Hematopoietic multipotent progenitor cell (in vitro differentiated cells): ENCODE results near the gene DHCR7. TPM values are rescaled to one million over a fixed set of nuclear protein-coding genes. Genes with fewer than 3 reads are reported as not detected.

Experiments
- DNase-seq, 3 donors: peaks; one replicate each; pipeline ENCODE4 v3.0.0-alpha.2; 2011 to 2015; ENCODE audit warnings: low read depth in 2 of 3, low spot score in 2 of 3
- total RNA-seq: library from RNA; depleted of rRNA; stranded (reverse); fragments of >200 nt; gene quantifications from one replicate; pipeline ENCODE4 v1.2.3, GENCODE V29; 2012

DHCR7 gene
- total RNA-seq, 1 donor = 40.9 TPM

DNA sequence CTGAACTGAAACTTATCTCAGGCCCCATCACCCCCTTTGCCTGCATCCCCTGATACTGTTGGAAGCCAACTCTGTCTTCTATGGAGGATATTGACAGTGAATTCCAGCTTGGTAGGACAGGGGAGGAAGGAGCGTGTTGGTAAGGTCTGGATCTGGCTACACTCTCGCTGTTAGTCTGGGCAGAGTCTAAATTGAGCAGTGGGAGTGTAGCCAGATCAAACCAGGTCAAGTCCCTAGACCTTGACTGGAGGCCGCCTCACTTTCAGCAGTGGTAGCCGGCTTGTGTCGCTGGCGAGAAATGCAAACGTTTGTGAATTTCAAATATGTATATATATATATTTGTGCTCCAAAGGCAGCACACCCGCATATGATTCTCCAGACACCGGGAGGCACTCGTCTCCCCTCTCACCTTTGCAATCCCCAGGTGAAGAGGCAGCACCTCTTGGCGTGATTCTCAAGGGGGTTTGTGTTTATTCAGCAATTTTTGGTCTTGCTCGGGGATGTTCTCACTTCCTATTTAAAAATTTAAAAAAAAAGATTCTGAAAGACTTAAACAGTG, 26.7 kb downstream of the DHCR7 start:
- DNase-seq = no peak

- peak in 2 of 3 donors; percentile 14 to 28 for DNase-seq
Measured at GRCh38 chr11:71420455-71421241, 27.5 kb downstream of the DHCR7 start.

DNA sequence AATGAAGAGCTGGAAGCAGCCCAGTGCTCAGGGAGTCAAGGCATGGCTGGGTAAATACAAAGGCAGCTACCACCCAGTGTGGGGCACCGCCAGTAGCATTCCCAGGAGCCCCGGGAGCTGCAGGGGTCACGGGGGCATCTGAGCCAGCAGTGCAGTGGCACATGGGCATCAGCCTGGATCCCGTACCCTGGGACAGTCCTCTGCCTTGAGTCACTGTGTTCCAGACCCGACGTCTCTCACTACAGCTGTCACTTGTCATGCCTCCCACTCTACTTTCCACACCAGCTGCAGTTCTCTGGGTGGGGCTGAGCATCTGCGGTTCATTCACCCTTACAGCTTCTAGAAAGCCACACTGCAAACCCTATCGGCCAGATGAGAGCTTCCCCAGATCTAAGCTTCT, 29.6 kb downstream of the DHCR7 start:
- DNase-seq = no peak

- no peak for DNase-seq
Measured at GRCh38 chr11:71414645-71415044, 33.5 kb downstream of the DHCR7 start.

DNA sequence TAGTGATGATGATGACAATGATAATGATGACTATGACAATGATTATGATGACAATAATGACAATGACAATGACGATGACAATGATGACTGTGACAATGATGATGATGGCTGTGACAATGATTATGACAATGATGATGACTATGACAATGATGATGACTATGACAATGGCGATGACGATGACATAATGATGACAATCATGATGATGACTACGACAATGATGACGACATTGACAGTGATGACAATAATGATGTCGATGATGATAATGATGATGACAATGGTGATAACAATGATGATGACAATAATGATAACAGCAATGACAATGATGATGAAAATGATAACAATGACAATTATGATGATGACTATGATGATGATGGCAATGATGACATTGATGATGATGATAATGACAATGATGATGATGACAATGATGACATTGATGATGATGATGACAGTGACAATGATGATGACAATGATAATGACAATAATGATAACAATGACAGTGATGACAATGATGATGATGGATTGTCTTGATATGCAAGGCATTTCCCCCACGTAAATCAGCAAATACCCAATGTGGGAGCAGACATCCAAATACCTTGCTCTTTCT, 37.7 kb downstream of the DHCR7 start:
- DNase-seq = no peak

DNA sequence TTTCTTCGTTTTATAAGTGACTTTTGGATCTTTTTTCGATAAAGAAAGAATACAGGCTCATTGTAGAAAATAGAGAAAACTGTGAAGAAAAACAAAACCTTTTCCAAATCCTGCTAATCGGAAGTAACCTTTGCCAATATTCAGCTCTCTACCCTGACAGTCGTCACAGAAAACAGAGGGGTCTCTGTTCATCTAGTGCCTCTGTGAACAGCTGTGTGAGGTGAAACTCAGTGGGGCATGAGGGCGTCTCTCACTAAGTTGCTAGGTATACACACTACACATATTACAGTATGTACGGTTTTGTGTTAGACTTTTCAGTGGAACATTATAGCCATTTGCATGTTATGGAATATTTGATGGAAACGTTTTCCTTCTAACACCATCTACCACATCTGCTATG, 39.4 kb downstream of the DHCR7 start:
- DNase-seq = no peak

DNA sequence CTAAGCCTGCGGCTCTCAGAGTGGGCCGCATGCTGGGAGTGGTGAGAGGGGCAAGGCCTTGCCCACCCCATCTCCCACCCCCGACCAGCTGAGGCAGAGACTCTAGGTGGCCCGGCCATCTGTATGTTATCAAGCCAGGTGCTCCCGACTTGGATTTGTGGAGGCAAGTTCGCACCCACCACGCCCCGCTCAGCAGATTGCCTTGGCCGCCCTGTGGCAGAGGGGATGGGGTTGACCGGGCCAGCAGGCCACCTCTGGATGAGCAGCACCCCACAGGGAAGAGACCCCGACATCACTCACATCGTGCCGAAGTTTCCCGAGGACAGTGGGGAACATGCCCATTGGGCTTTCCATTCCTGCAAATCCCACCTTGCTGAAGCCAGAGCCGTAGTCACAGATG, 40.8 kb downstream of the DHCR7 start:
- DNase-seq = no peak

- DNase-seq = no peak
Measured at GRCh38 chr11:71406681-71407080, 41.5 kb downstream of the DHCR7 start.

DNA sequence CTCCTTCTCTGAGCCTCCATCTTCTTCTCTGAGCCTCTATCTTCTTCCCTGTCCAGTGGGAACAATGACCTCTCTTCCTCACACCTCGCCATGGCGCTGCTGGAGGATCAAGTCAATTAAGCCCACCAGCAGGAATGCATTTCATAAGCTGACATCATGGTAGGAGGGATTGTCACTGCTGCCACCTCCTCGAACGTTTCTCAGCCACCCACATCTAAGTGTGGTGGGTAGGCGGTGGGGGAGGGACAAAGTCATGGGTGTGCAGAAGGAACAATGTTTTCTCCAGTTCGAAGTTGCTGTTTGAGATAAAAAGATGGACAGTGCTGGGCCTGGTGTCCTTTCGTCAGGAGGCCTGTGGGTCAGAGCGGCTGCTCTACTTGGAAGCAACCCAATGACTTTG, 44.0 kb downstream of the DHCR7 start:
- DNase-seq = no peak

DNA sequence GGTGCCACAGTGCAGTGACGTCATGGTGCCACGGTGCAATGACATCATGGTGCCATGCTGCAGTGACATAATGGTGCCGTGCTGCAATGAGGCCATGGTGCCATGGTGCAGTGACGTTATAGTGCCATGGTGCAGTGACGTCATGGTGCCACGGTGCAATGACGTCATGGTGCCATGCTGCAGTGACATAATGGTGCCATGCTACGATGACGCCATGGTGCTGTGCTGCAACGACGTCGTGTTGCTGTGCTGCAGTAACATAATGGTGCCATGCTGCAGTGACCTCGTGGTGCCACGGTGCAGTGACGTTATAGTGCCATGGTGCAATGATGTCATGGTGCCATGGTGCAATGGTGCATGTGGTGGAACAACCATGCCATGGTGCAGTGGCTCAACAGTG, 45.3 kb downstream of the DHCR7 start:
- no peak for DNase-seq

DNA sequence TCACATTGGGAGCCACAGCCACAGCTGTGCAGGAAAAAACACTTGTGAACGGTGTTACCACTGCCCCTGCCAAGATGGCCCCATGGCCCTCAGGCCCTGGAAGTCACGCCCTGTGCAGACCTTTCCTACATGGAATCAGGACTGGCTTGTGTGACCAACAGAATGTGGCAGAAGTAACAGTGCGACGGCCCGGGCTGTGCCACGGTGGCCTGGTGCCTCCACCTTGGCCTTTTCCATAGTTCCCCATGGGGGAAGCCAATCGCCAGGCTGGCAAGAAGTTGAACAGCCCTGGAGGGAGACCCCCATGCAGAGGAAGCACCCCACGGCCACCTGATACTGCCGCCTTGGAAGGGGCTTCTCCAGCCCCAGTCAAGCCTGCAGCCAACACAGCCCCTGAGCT, 48.0 kb downstream of the DHCR7 start:
- no peak for DNase-seq

GRCh38 chr11:71399341-71399740, 48.9 kb downstream of the DHCR7 start:
- DNase-seq = peak in 1 of 3 donors; percentile 4

DNA sequence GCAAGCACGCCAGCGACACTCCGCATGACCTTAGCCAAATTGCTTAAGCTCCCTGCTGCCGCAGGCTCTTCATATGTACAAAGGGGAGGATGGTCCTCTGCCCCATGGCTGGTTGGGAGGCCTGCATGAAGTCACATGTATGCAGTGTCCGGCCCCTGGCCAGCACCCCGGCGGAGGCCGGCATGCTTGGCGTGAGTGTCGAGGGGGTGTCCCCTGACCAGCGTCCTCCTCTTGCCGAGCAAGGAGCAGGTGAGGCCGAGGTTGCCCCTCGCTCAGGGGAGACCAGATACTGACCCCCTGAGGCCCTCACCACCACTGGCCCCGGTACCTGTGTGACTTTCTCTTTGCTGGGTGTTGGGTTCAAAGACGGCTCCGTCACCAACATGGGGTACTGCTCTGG, 50.2 kb downstream of the DHCR7 start:
- no peak for DNase-seq

DNA sequence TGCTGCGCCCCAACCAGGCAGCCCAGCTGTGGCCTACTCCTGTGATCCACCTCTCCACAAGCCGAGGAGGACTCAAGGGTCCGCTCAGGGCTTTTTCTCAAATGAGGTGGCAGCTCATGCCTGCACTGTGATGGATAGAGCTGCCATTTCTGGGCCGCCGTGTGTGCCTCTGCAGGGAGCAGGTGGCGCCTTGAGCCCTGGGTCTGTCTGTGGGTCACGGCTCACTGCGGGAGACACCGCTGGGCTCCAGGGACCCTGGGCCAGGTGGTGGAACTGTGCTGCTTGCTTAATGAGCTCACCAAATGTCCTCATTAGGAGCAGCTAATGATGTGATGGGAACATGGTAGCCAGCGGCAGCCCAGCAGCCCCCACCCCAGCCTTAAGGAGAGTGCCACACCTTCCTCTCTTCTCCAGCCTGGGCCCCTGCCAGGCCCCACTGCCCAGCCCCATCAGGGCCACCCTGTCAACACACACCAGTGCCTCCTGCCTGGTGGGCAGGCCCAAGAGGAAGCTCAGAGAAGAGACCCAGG, 50.8 kb downstream of the DHCR7 start:
- no peak for DNase-seq

GRCh38 chr11:71396548-71397123, 51.6 kb downstream of the DHCR7 start:
- no peak for DNase-seq

DNA sequence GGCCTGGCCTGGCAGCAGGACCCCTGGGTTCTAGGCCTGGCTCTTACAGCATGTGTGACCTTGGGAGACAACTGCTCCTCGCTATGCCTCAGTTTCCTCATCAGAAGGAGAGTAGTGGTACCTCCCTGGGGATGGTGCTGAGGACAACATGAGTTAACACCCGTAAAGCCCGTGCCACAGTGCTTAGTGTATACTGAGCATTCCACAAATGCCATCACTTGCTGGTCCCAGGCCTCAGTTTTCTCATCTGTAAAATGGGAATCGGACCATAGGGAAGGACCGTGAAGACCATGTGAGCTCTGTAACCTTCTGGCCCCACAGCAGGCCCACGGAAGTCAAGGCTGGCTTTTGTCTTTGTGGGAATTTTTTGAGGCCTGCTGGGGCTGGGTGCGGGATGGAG, 52.4 kb downstream of the DHCR7 start:
- no peak for DNase-seq

- no peak for DNase-seq
Measured at GRCh38 chr11:71395263-71395560, 53.0 kb downstream of the DHCR7 start.

- no peak for DNase-seq
Measured at GRCh38 chr11:71393283-71393682, 54.9 kb downstream of the DHCR7 start.

DNA sequence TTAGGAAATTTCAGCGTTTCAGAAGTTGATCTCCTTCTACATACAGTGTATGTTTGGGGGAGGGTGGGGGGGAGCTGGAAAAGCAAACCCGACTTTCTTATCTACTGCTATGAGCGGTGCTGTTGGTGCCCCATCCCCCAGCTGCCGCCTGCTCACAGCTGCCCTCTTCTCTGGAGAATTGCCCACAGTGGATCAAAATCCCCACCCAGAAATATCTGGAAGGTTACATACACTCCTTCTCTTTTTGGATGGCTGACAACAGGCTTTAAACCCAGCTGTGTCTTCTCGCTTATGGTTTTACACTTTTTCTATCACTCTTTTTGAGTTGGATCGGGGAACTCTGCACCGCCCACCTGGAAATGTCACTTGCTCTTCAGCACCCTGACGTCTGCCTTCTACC, 56.4 kb downstream of the DHCR7 start:
- no peak for DNase-seq

DNA sequence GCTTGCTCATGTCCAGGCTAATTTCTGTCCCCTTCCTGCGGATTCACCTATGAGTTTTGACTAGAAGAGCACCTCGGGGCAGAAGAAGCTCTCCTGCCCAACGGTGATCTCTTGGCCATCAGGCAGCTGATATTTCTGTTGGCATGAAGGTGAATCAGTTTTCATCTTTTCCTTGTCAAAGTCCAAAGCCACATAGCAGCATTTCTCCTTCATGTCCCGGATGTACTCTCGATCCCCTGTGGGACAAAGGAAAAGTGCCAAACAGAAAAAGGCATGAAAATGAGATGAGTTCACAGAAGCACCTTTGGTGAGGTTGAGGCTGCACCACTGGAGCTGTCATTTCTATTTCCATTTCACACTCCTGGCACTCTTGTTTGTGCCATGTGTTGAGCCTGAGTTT, 56.8 kb downstream of the DHCR7 start:
- no peak for DNase-seq

DNA sequence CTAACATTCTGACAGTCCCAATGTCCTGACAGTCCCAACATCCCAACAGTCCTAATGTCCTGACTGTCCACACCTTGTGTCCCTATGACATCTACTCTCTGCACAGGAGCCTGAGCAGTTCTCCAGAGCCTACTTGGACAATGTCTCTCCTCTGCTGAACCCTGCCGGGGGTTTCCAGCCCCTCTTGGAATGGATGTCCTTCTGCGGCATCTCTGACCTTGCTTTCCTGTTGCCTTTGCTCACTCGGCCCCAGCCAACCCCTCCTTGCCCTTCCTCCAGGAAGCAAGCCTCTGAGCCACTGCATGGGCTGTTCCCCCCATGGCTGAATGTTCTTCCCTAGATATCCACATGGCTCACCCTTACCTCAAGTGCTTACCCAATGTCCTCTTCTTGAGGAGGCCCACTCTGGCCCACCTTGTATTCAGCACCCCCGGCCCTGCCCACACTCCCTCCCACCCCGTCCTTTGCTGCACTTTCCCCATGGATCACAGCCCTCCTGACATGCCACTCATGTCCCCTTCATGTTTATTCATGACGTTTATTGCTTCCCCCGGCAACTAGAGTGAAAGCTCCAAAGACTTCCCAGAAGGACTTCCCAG, 59.5 kb downstream of the DHCR7 start:
- DNase-seq = peak in 1 of 3 donors; percentile 2
